B cell (primary cell): Measurements from ENCODE around the gene ITFG1. TPM values are rescaled to one million over a fixed set of nuclear protein-coding genes. Genes with fewer than 3 reads are reported as not detected.

Source experiments
- ATAC-seq: fragments of 200-7000 bp; cut with Tn5 transposase; one replicate; pipeline ENCODE4 v1.10.0; 2021; ENCODE audit warnings: low read depth, mild to moderate bottlenecking, moderate number of reproducible peaks, moderate library complexity
- CTCF ChIA-PET: fragments of 350-600 bp; sonication (Branson Sonifier 250); formaldehyde crosslinking; loops from one replicate; lab custom pipeline; 2021; ENCODE audit warnings: antibody characterized with exemption, inconsistent platforms; lab: Charles Lee
- POLR2A ChIA-PET: fragments of 350-600 bp; sonication (Branson Sonifier 250); formaldehyde crosslinking; loops from one replicate; lab custom pipeline; 2021; ENCODE audit warnings: antibody characterized with exemption; lab: Charles Lee
- DNase-seq: peaks from one replicate; pipeline ENCODE4 v3.0.0; 2013
- H2AFZ ChIP-seq: 2 replicates; pipeline ENCODE4 v1.6.1; 2012; ENCODE audit warnings: mild to moderate bottlenecking, low read depth, low read length; ENCODE audit not compliant: insufficient read depth, poor library complexity, severe bottlenecking
- H3K27ac ChIP-seq, 2 donors: 1 replicate in 1 of 2; 2 replicates in 1 of 2; pipeline ENCODE4 v1.5.1; 2012 to 2013; ENCODE audit warnings: low read length in 2 of 2, mild to moderate bottlenecking in 2 of 2, moderate library complexity in 1 of 2
- H3K27me3 ChIP-seq, 4 experiments: fragments of 200-600 bp in 1 of 4; sonication (generic) in 1 of 4; replicated peaks in 1 of 4; 1 replicate in 2 of 4; 2 replicates in 2 of 4; pipeline versions ENCODE4 v1.6.1 to v1.7.0; 2013 to 2016; ENCODE audit warnings: low read length in 3 of 4, mild to moderate bottlenecking in 2 of 4, mixed read lengths in 1 of 4, moderate library complexity in 1 of 4; ENCODE audit not compliant: insufficient read depth in 4 of 4, control insufficient read depth in 3 of 4; ENCODE audit errors: control extremely low read depth in 1 of 4
- H3K36me3 ChIP-seq, 2 experiments: replicated peaks in 1 of 2; 1 replicate in 1 of 2; 2 replicates in 1 of 2; pipeline versions ENCODE4 v1.6.1 to v1.7.1; 2013; ENCODE audit warnings: low read length in 1 of 2; ENCODE audit not compliant: insufficient read depth in 2 of 2, control insufficient read depth in 1 of 2; ENCODE audit errors: control extremely low read depth in 1 of 2, extremely low read depth in 1 of 2
- H3K4me1 ChIP-seq, 2 donors: fragments of 200-600 bp in 1 of 2; sonication (generic) in 1 of 2; 1 replicate in 1 of 2; 2 replicates in 1 of 2; pipeline versions ENCODE4 v1.5.1 to v1.6.1; 2013 to 2017; ENCODE audit warnings: low read length in 2 of 2; ENCODE audit not compliant: control insufficient read depth in 2 of 2, insufficient read depth in 2 of 2
- H3K4me2 ChIP-seq: replicated peaks from 2 replicates; pipeline ENCODE3; 2012; ENCODE audit warnings: mild to moderate bottlenecking, low read depth, low read length; ENCODE audit not compliant: poor library complexity, severe bottlenecking
- H3K4me3 ChIP-seq, 5 experiments: fragments of 200-600 bp in 1 of 5; sonication (generic) in 1 of 5; 1 replicate in 3 of 5; 2 replicates in 2 of 5; pipeline versions ENCODE4 v1.5.1 to v1.7.0; 2011 to 2016; ENCODE audit warnings: low read length in 4 of 5, mild to moderate bottlenecking in 4 of 5, low read depth in 2 of 5, control low read depth in 1 of 5, moderate library complexity in 1 of 5; ENCODE audit not compliant: insufficient read depth in 1 of 5; ENCODE audit errors: control extremely low read depth in 1 of 5, extremely low read depth in 1 of 5
- H3K79me2 ChIP-seq: fragments of 200-600 bp; sonication (generic); one replicate; pipeline ENCODE4 v1.6.0; 2016; ENCODE audit warnings: low read length; ENCODE audit not compliant: control insufficient read depth, insufficient read depth
- H3K9ac ChIP-seq: fragments of 200-600 bp; sonication (generic); 2 replicates; pipeline ENCODE4 v1.6.1; 2017; ENCODE audit warnings: mild to moderate bottlenecking, low read length, moderate library complexity
- H3K9me3 ChIP-seq, 3 donors: one replicate each; pipeline versions ENCODE4 v1.6.1 to v1.7.1; 2013; ENCODE audit warnings: low read length in 2 of 3; ENCODE audit not compliant: control insufficient read depth in 2 of 3, insufficient read depth in 1 of 3; ENCODE audit errors: control extremely low read depth in 1 of 3
- H4K20me1 ChIP-seq: 2 replicates; pipeline ENCODE4 v1.6.0; 2012; ENCODE audit warnings: mild to moderate bottlenecking, low read length; ENCODE audit not compliant: insufficient read depth, control insufficient read depth, poor library complexity, severe bottlenecking
- H3K27ac Mint-ChIP-seq: one replicate; pipeline ENCODE4 v1.8.0; 2021; ENCODE audit warnings: mixed read lengths
- H3K27me3 Mint-ChIP-seq: one replicate; pipeline ENCODE4 v1.8.0; 2021; ENCODE audit warnings: mixed read lengths
- H3K4me1 Mint-ChIP-seq: one replicate; pipeline ENCODE4 v1.8.0; 2021; ENCODE audit warnings: mixed read lengths
- H3K4me3 Mint-ChIP-seq: one replicate; pipeline ENCODE4 v1.8.0; 2021; ENCODE audit warnings: mixed read lengths
- H3K9me3 Mint-ChIP-seq: one replicate; pipeline ENCODE4 v1.8.0; 2022; ENCODE audit warnings: mixed read lengths; ENCODE audit not compliant: insufficient read depth
- EZH2 ChIP-seq: IDR thresholded peaks from 2 replicates; pipeline ENCODE4 v1.6.1; 2012; ENCODE audit warnings: borderline replicate concordance, low read depth, mild to moderate bottlenecking, moderate library complexity, low read length; ENCODE audit not compliant: insufficient read depth, poor library complexity, severe bottlenecking
- WGBS: methylation state at CpG from one replicate; pipeline ENCODE4 v1.1.5; 2013; ENCODE audit warnings: missing lambda C conversion rate; ENCODE audit not compliant: insufficient coverage; 5-methylcytosine and 5-hydroxymethylcytosine counted together
- intact Hi-C: fragments of 100-400 bp; cut with micrococcal nuclease; formaldehyde crosslinking; loops from one replicate; pipeline ENCODE4 v1.10.0; 2022
- polyA plus RNA-seq: library from polyadenylated mRNA; depleted of rRNA; stranded (reverse); fragments of >200 nt; gene quantifications from 2 replicates; pipeline ENCODE4 v1.2.3, GENCODE V29; 2012
- total RNA-seq, 2 donors: library from RNA; stranded (reverse); fragments of 120-200 nt in 1 of 2; gene quantifications; 1 replicate in 1 of 2; 2 replicates in 1 of 2; pipeline versions ENCODE4 v1.2.3 to v1.2.4, GENCODE V29; 2013 to 2022
- TF ChIP-seq, protein P1 (sequence below): fragments of 200-600 bp; IDR thresholded peaks from one replicate; pipeline ENCODE4 v1.8.0; 2022; ENCODE audit warnings: antibody characterized with exemption, mild to moderate bottlenecking

Gene ITFG1
- total and polyA plus RNA-seq, 2 donors (not counting 1 experiment from before 2014, with no cell fraction given) = 9.7 to 40.4 TPM

DNA sequence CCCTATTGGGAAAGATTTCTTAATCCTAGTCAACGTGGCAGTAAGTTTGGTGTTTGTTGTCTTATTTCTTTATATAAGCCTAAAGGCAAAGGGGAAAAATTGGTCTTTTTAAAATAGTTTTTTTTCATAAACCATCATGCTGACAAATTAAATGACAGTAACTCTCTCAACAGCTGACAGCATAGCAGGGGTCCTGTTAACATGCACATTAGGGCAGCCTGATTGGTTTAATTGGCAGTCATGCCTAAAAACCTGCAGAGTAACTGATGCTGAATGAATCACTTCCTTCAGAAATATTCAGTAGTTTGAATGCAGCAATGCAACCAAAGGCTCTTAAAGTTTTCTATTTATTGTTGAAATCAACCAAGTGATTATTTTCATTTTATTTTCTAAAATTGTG lies 85.4 kb downstream of the ITFG1 start:
- H3K27ac Mint-ChIP-seq = no peak overlapping the region
- no peaks in the 10 kb centered on the region for H3K9me3 Mint-ChIP-seq
- no peak overlapping the region for H3K4me2 ChIP-seq
- H2AFZ ChIP-seq = no peak overlapping the region
- no peaks in the 10 kb centered on the region for H3K27me3 Mint-ChIP-seq
- H3K4me1 Mint-ChIP-seq = no peaks in the 10 kb centered on the region
- no peak for ATAC-seq
- H3K9me3 ChIP-seq = peaks cover 3 to 11% (median 6%) of the 10 kb centered on the region in 3 donors
- POLR2A ChIA-PET = no interaction called here
- DNase-seq = no peak
- intact Hi-C loops = no loop called here
- H3K4me1 ChIP-seq = no peaks in the 10 kb centered on the region
- H3K9ac ChIP-seq = no peak overlapping the region
- TF ChIP-seq EZH2 = no peak
- TF ChIP-seq, protein P1, sequence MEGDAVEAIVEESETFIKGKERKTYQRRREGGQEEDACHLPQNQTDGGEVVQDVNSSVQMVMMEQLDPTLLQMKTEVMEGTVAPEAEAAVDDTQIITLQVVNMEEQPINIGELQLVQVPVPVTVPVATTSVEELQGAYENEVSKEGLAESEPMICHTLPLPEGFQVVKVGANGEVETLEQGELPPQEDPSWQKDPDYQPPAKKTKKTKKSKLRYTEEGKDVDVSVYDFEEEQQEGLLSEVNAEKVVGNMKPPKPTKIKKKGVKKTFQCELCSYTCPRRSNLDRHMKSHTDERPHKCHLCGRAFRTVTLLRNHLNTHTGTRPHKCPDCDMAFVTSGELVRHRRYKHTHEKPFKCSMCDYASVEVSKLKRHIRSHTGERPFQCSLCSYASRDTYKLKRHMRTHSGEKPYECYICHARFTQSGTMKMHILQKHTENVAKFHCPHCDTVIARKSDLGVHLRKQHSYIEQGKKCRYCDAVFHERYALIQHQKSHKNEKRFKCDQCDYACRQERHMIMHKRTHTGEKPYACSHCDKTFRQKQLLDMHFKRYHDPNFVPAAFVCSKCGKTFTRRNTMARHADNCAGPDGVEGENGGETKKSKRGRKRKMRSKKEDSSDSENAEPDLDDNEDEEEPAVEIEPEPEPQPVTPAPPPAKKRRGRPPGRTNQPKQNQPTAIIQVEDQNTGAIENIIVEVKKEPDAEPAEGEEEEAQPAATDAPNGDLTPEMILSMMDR = no peak
- no peaks in the 10 kb centered on the region for H3K27me3 ChIP-seq
- no peak overlapping the region for H3K27ac ChIP-seq
- no CpG with 5 or more reads among the region's 1 CpG for WGBS
- H3K4me3 ChIP-seq = no peak overlapping the region
- no peak overlapping the region for H3K4me3 Mint-ChIP-seq
- peaks cover 9 to 17% of the 10 kb centered on the region in 2 experiments for H3K36me3 ChIP-seq
- no peaks in the 10 kb centered on the region for H3K79me2 ChIP-seq
- CTCF ChIA-PET = no interaction called here
- H4K20me1 ChIP-seq = no peaks in the 10 kb centered on the region

DNA sequence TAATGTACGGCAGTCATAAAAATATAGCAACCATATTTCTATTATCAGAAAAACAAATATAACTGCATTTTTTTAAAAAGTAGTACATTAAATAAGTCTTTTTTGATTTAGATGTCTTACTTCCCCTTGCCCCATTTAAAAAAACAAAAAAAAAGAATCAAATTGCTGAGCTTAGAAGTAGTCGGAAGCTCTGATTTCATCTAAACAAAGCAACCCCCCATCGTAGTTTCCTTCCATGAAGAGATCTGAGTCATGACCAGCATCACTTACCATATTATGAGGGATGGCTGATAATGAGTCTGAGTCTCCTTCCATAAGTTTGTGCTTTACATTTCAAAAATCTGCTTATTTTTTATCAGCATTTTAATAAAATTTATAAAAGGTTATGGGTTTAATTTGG lies 86.2 kb downstream of the ITFG1 start:
- Mint-ChIP-seq H3K27me3 (no peaks in the 10 kb centered on the region), H3K27ac (no peak overlapping the region), H3K9me3 (no peaks in the 10 kb centered on the region), H3K4me3 (no peak overlapping the region), H3K4me1 (no peaks in the 10 kb centered on the region)
- Histone ChIP-seq H3K4me2 (no peak overlapping the region), H3K9ac (no peak overlapping the region), H3K79me2 (no peaks in the 10 kb centered on the region), H3K4me3 (no peak overlapping the region), H3K27ac (no peak overlapping the region), H2AFZ (no peak overlapping the region), H3K27me3 (no peaks in the 10 kb centered on the region), H3K36me3 (peaks cover 9 to 15% of the 10 kb centered on the region in 2 experiments), H3K9me3 (peaks cover 3 to 19% (median 6%) of the 10 kb centered on the region in 3 donors), H4K20me1 (no peaks in the 10 kb centered on the region), H3K4me1 (no peaks in the 10 kb centered on the region)
- no peak for DNase-seq
- ATAC-seq = no peak
- no CpG with 5 or more reads among the region's 3 CpGs for WGBS
- ChIA-PET POLR2A (no interaction called here), CTCF (no interaction called here)
- intact Hi-C loops = no loop called here
- no peak for TF ChIP-seq EZH2
- TF ChIP-seq, protein P1 = no peak
